ENCODE measurements around the gene FBLN2.

FBLN2 gene

GRCh38 chr3:13501958-13502790 is 46.8 kb upstream of the FBLN2 start:
- no peaks in the 10 kb centered on the region for H3K36me3 ChIP-seq
- TF ChIP-seq CTCF (IDR thresholded peaks at IDR 0.05) = no peak
- no peaks in the 10 kb centered on the region for H3K4me1 ChIP-seq (ENCODE audit: control insufficient read depth in 1 of 2, insufficient read depth in 1 of 2, low read depth in 1 of 2, low read length in 1 of 2)
- peaks cover 9% of the 10 kb centered on the region for H3K27me3 ChIP-seq
- H3K4me3 ChIP-seq (ENCODE audit: low read depth in 1 of 2, low read length in 1 of 2) = no peak overlapping the region
- H3K9me3 ChIP-seq = no peaks in the 10 kb centered on the region
- H3K27ac ChIP-seq = no peak overlapping the region

- no peak for TF ChIP-seq CTCF (IDR thresholded peaks at IDR 0.05)
- Histone ChIP-seq H3K9me3 (no peaks in the 10 kb centered on the region), H3K27ac (no peak overlapping the region), H3K36me3 (no peaks in the 10 kb centered on the region), H3K4me3 (ENCODE audit: low read depth in 1 of 2, low read length in 1 of 2) (no peak overlapping the region), H3K4me1 (ENCODE audit: control insufficient read depth in 1 of 2, insufficient read depth in 1 of 2, low read depth in 1 of 2, low read length in 1 of 2) (no peaks in the 10 kb centered on the region), H3K27me3 (peaks cover 13% of the 10 kb centered on the region)
Observed at GRCh38 chr3:13502791-13503060, 46.2 kb upstream of the FBLN2 start.

DNA sequence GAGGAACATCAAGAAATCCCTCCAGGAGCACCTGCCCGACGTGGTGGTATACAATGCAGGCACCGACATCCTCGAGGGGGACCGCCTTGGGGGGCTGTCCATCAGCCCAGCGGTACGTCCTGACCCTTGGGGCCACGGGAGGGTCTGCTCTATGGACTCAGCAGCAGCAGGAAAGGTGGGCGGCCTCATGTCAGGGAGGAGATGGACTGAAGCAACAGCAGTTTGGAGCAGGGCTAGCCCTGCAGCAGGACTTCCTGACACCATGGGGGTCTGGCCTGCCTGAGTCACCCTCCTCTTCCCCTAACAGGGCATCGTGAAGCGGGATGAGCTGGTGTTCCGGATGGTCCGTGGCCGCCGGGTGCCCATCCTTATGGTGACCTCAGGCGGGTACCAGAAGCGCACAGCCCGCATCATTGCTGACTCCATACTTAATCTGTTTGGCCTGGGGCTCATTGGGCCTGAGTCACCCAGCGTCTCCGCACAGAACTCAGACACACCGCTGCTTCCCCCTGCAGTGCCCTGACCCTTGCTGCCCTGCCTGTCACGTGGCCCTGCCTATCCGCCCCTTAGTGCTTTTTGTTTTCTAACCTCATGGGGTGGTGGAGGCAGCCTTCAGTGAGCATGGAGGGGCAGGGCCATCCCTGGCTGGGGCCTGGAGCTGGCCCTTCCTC is 44.6 kb upstream of the FBLN2 start:
- Histone ChIP-seq H3K4me3 (ENCODE audit: low read depth in 1 of 2, low read length in 1 of 2) (no peak overlapping the region), H3K27me3 (peaks cover 17% of the 10 kb centered on the region), H3K27ac (no peak overlapping the region), H3K4me1 (ENCODE audit: control insufficient read depth in 1 of 2, insufficient read depth in 1 of 2, low read depth in 1 of 2, low read length in 1 of 2) (no peaks in the 10 kb centered on the region), H3K36me3 (no peaks in the 10 kb centered on the region), H3K9me3 (no peaks in the 10 kb centered on the region)
- no peak for TF ChIP-seq CTCF (IDR thresholded peaks at IDR 0.05)

DNA sequence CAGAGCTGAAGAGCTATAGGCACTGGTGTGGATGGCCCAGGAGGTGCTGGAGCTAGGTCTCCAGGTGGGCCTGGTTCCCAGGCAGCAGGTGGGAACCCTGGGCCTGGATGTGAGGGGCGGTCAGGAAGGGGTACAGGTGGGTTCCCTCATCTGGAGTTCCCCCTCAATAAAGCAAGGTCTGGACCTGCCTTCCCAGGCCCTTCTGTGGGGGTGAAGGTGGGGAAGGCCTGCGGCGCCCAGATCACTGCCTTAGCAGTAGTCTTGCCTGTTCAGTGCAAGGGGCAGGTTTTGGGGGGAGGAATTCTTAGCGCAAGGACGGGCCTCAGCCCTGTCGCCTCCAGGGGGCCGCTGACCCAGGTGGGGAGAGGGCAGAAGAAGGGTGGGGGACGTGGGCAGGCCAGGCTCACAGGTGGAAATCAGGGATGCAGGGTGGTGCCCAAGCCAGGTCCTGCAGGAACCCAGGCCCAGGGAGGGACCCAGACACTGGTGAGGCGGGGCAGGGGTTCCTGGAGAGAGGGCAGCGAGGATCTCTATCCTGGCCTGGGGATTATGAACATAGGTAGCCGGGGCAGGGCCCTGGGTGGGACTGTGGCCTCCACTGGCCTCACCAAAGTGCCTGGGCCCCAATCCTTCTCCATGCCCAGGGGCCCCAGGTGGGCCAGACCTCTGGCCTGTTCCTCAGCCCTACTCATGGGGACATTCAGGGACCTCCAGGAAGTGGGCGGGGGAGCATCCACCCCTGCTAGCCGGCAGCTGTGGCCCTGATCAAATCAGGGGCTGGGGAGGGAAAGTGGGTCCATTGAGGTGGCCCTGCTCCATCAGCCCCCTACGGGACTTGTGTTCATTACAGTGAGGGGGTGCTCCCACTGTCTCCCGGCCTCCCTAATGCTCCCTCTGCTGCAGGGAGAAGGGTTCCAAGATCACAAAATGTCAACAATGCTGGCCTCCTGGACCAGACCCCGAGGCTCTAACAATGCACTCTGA is 43.5 kb upstream of the FBLN2 start:
- H3K4me1 ChIP-seq (ENCODE audit: control insufficient read depth in 1 of 2, insufficient read depth in 1 of 2, low read depth in 1 of 2, low read length in 1 of 2) = no peaks in the 10 kb centered on the region

More for the DNA sequence above, 43.5 kb upstream of the FBLN2 start:
- Histone ChIP-seq H3K36me3 (no peaks in the 10 kb centered on the region), H3K27ac (no peak overlapping the region), H3K9me3 (no peaks in the 10 kb centered on the region), H3K4me3 (ENCODE audit: low read depth in 1 of 2, low read length in 1 of 2) (no peak overlapping the region), H3K27me3 (peaks cover 17% of the 10 kb centered on the region)
- no peak for TF ChIP-seq CTCF (IDR thresholded peaks at IDR 0.05)

Data from neutrophil (primary cell).